Heart left ventricle (tissue), 16 donors: Measurements from ENCODE around the gene GRIA1. TPM values are rescaled to one million over a fixed set of nuclear protein-coding genes. Genes with fewer than 3 reads are reported as not detected.

Experiments
- ATAC-seq, 4 donors: fragments of 200-7000 bp; cut with Tn5 transposase; one replicate each; pipeline ENCODE4 v1.9.1; 2020 to 2022; ENCODE audit warnings: moderate library complexity in 4 of 4, mild to moderate bottlenecking in 3 of 4, moderate number of reproducible peaks in 1 of 4
- DNase-seq, 5 donors: peaks; one replicate each; pipeline ENCODE4 v3.0.0-alpha.2; 2020
- H3K27ac ChIP-seq, 12 donors: fragments of 200-600 bp; sonication (generic) in 4 of 12; one replicate each; pipeline versions ENCODE4 v1.5.0 to v1.8.0; 2016 to 2022; ENCODE audit warnings: mild to moderate bottlenecking in 2 of 12
- H3K27me3 ChIP-seq, 9 donors: fragments of 200-600 bp; sonication (generic) in 2 of 9; one replicate each; pipeline versions ENCODE4 v1.5.1 to v1.8.0; 2016 to 2022; ENCODE audit warnings: mild to moderate bottlenecking in 3 of 9
- H3K36me3 ChIP-seq, 9 donors: fragments of 200-600 bp; sonication (generic) in 2 of 9; one replicate each; pipeline versions ENCODE4 v1.5.0 to v1.8.0; 2018 to 2022; ENCODE audit warnings: mild to moderate bottlenecking in 2 of 9
- H3K4me1 ChIP-seq, 12 donors: fragments of 200-600 bp; sonication (generic) in 4 of 12; one replicate each; pipeline versions ENCODE4 v1.5.0 to v1.8.0; 2016 to 2022; ENCODE audit warnings: mild to moderate bottlenecking in 3 of 12
- H3K4me3 ChIP-seq, 12 donors: fragments of 200-600 bp; sonication (generic) in 4 of 12; one replicate each; pipeline versions ENCODE4 v1.5.0 to v1.8.0; 2017 to 2022; ENCODE audit warnings: mild to moderate bottlenecking in 9 of 12, moderate library complexity in 4 of 12
- H3K9me3 ChIP-seq, 12 donors: fragments of 200-600 bp; sonication (generic) in 4 of 12; one replicate each; pipeline versions ENCODE4 v1.5.0 to v1.8.0; 2016 to 2022; ENCODE audit warnings: mild to moderate bottlenecking in 1 of 12
- CTCF ChIP-seq, 12 donors: fragments of 200-600 bp; sonication (generic) in 4 of 12; IDR thresholded peaks; one replicate each; pipeline versions ENCODE4 v1.5.0 to v1.8.0; 2018 to 2022; ENCODE audit warnings: antibody characterized with exemption in 12 of 12, mild to moderate bottlenecking in 5 of 12
- POLR2A ChIP-seq, 2 donors: fragments of 450-650 bp; IDR thresholded peaks; one replicate each; pipeline ENCODE4 v1.6.1; 2017; ENCODE audit warnings: antibody characterized with exemption in 2 of 2, mild to moderate bottlenecking in 2 of 2, moderate library complexity in 2 of 2
- WGBS, 4 donors: extraction: QIAGEN DNeasy Blood & Tissue Kit in 2 of 4; methylation state at CpG; one replicate each; pipeline versions ENCODE4 v1.1.5 to v1.1.7; 2013 to 2018; 5-methylcytosine and 5-hydroxymethylcytosine counted together
- intact Hi-C, 10 donors: fragments of 100-400 bp; cut with DNase I; formaldehyde crosslinking; loops; one replicate each; pipeline versions ENCODE4 v1.11.1 to v1.14.2; 2022
- polyA plus RNA-seq, 2 donors: library from polyadenylated mRNA; stranded (reverse); fragments of 200-250 nt; gene quantifications; one replicate each; pipeline ENCODE4 v1.2.3, GENCODE V29; 2013
- total RNA-seq, 9 donors: library from RNA; depleted of rRNA in 2 of 9; stranded (reverse); fragments of >200 nt in 2 of 9; fragmentation: NEBNext Ultra II Directional in 3 of 9; extraction: Animal tissue kit (Norgen Biotek cat#: 25700) in 3 of 9; gene quantifications; one replicate each; pipeline versions ENCODE4 v1.1.0 to v1.2.4, GENCODE V29; 2016 to 2023
- donor health status: ischemic (EF 13 %, LVEDD 7.1; RV severe dilation, severe dysfunction).
- donor health status: healthy with polysubstance abuse.
- donor health status: DM: no; HTN: yes; CAD: no.
- donor health status: DM: no; HTN: no; CAD: no.
- donor health status: ischemic (EF 25% LVEDD 6.9; RV normal size, moderate dysfunction).
- donor health status: ischemic (EF 25% LVEDD 5.7; RV mildly dilated, moderate dysfunction).
- donor health status: healthy.
- donor health status: DM: yes; HTN: yes; CAD: no.
- donor health status: ischemic (EF 35%, LVEDD 5.7; RV mildly dilated, moderate dysfunction).
- donor health status: nonischemic (EF 11% LVEDD 7.7; RV severe dilation, severe dysfunction).
- donor health status: DM: yes; HTN: yes; CAD: no.
- donor health status: PGD.
- donor health status: ischemic (EF 29% LVEDD 5.4; RV normal size, mild dysfunction).
- donor health status: nonischemic (EF 23%, LVEDD 6.1; RV moderate dilation, normal function).

GRIA1 gene
- total and polyA plus RNA-seq, 11 donors: 0.07 to 1.5 (median 0.37) TPM; not detected in 3

DNA sequence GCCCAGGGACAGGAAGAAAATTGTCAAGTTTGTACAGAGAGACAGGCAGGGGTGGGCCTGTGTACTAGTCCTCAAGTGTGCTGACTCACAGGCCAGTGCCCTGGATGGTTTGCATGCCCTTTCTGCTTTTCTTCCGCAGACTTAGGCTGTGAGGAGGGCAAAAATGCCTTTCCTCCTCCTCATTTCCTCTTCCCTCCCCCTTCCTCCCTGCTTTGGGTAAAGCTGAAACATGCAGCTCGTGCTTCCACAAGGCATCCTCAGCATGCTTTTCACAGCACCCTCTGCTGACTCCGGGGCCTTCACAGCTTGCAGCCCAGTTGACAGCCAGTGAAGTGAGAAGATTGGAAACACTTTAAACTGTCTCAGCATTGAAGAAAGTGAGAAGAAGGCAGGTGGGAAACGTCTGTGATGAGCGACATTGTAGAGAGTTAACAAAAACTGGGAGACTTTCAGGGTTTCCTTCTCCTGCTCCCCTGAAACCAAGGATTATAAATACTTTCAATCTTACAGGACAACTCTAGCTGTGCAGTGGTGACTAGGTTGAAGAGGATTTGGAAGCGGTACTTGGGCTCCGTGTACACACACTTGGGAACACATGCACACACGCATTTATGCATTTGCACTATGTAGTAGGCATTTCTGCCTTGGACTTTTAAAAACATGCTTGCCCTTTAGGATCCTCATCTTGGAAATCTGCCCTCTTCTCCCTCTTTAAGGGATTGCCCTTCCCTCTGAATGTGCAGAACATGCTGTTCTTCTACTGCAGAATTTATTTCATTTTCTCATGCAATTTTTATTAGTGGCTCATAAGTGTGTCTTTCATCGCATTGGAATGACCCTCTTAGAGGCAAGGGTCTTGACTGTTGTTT lies 138.8 kb downstream of the GRIA1 start:
- no peak overlapping the region for H3K4me3 ChIP-seq
- peak overlapping the region in 9 of 12 donors; percentile 4 to 70 (median 18) for H3K27ac ChIP-seq
- ATAC-seq (peak; percentile 56 to 63 (median 61)), DNase-seq (peak in 1 of 5 donors; percentile 38)
- peaks cover 0 to 38% (median 16%) of the 10 kb centered on the region in 12 donors for H3K4me1 ChIP-seq
- H3K9me3 ChIP-seq: no peaks in the 10 kb centered on the region
- WGBS, 4 donors: 47 to 50% (median 49%) methylated on average over 9 of the region's 9 CpGs
- H3K27me3 ChIP-seq: no peaks in the 10 kb centered on the region
- TF ChIP-seq POLR2A (IDR thresholded peaks at IDR 0.05): no peak
- peak in 5 of 12 donors; percentile 6 to 42 (median 23) for TF ChIP-seq CTCF (IDR thresholded peaks at IDR 0.05)
- no peaks in the 10 kb centered on the region for H3K36me3 ChIP-seq
- intact Hi-C loops: loop anchor here in 1 of 10 donors (5.0 kb wide), 1 partner anchor 127 kb away; no protein-coding TSS in a partner anchor

GRCh38 chr5:153630546-153630945 lies 140.1 kb downstream of the GRIA1 start:
- no peak for DNase-seq
- no peaks in the 10 kb centered on the region for H3K36me3 ChIP-seq
- no peaks in the 10 kb centered on the region for H3K9me3 ChIP-seq
- no peak for ATAC-seq
- H3K27me3 ChIP-seq: no peaks in the 10 kb centered on the region
- H3K4me3 ChIP-seq: no peak overlapping the region
- peaks cover 0 to 35% (median 16%) of the 10 kb centered on the region in 12 donors for H3K4me1 ChIP-seq
- intact Hi-C loops: no loop called here
- TF ChIP-seq CTCF (IDR thresholded peaks at IDR 0.05) (no peak), POLR2A (IDR thresholded peaks at IDR 0.05) (no peak)
- H3K27ac ChIP-seq: no peak overlapping the region

- H3K9me3 ChIP-seq: no peaks in the 10 kb centered on the region
- H3K4me3 ChIP-seq: no peak overlapping the region
- no peak for DNase-seq
- no peak overlapping the region for H3K27ac ChIP-seq
- H3K27me3 ChIP-seq: no peaks in the 10 kb centered on the region
- TF ChIP-seq POLR2A (IDR thresholded peaks at IDR 0.05): no peak
- TF ChIP-seq CTCF (IDR thresholded peaks at IDR 0.05): no peak
- H3K36me3 ChIP-seq: no peaks in the 10 kb centered on the region
- ATAC-seq: no peak
- peaks cover 0 to 22% (median 9%) of the 10 kb centered on the region in 12 donors for H3K4me1 ChIP-seq
- intact Hi-C loops: no loop called here
Measured at GRCh38 chr5:153632748-153633290, 142.3 kb downstream of the GRIA1 start.

DNA sequence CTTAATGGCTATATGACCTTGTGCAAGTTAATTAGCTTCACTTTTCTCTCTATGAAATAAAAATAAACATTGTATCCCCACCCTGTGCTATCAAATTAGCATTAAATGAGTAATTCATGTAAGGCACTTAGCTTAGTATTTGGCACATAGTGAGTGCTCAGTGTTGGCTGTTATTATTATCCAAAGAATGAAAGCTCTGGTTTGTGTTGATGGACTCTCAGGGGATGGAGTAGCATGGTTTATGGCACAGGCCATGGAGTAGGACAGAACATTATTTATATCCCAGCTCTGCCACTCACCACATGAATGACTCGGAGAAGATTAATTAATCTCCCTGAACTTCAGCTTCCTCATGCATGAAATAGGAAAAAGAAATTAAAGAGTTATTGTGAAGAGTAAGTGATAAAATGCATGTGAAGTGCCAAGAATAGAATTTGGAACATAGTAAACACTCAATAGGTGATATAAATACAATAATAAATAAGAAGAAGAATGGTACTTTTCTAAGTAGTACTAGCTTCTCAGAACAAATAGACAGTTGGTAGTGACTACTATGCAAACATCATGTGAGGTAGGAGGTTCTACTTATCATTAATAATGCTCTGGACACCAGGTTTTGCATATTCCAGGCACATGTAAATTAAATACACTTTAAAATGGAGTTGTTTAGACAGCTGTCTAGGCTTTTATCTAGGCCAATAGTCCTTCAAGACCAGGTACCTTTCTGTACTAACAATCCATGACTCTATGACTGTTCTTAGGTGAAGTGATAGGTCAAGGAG lies 146.4 kb downstream of the GRIA1 start:
- Histone ChIP-seq H3K27ac (no peak overlapping the region), H3K27me3 (no peaks in the 10 kb centered on the region), H3K36me3 (no peaks in the 10 kb centered on the region), H3K9me3 (no peaks in the 10 kb centered on the region), H3K4me1 (peaks cover 0 to 24% (median 5%) of the 10 kb centered on the region in 12 donors), H3K4me3 (no peak overlapping the region)
- DNase-seq (no peak), ATAC-seq (peak in 3 of 4 donors; percentile 49 to 80 (median 66))
- 39 to 65% (median 42%) methylated on average over 1 of the region's 1 CpG for WGBS, 4 donors
- intact Hi-C loops: no loop called here
- TF ChIP-seq POLR2A (IDR thresholded peaks at IDR 0.05) (no peak), CTCF (IDR thresholded peaks at IDR 0.05) (no peak)
